Stimulated activated CD4-positive, alpha-beta T cell treated with anti-CD3 and anti-CD28 coated beads, TNF-alpha, amount 100 ng/mL, for 4 hours (primary cell): ENCODE measurements around the gene COA6.

Experiments used
- DNase-seq, 3 experiments: peaks; one replicate each; pipeline ENCODE4 v3.0.0-alpha.2; 2020; ENCODE audit warnings: low read depth in 3 of 3

COA6 gene, protein sequence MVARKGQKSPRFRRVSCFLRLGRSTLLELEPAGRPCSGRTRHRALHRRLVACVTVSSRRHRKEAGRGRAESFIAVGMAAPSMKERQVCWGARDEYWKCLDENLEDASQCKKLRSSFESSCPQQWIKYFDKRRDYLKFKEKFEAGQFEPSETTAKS

GRCh38 chr1:234373064-234373958, at the start of gene COA6:
Gene COA6 (plus strand): TSS chr1:234373456. CDS start chr1:234373467, 11 bp downstream.
- DNase-seq, result peak; percentile 80 to 81 (median 81)

GRCh38 chr1:234324821-234325220, 48.4 kb upstream of the COA6 start:
- DNase-seq, result no peak

GRCh38 chr1:234325878-234326496, 47.3 kb upstream of the COA6 start:
- DNase-seq, result peak in 1 of 3 experiments; percentile 19

DNA sequence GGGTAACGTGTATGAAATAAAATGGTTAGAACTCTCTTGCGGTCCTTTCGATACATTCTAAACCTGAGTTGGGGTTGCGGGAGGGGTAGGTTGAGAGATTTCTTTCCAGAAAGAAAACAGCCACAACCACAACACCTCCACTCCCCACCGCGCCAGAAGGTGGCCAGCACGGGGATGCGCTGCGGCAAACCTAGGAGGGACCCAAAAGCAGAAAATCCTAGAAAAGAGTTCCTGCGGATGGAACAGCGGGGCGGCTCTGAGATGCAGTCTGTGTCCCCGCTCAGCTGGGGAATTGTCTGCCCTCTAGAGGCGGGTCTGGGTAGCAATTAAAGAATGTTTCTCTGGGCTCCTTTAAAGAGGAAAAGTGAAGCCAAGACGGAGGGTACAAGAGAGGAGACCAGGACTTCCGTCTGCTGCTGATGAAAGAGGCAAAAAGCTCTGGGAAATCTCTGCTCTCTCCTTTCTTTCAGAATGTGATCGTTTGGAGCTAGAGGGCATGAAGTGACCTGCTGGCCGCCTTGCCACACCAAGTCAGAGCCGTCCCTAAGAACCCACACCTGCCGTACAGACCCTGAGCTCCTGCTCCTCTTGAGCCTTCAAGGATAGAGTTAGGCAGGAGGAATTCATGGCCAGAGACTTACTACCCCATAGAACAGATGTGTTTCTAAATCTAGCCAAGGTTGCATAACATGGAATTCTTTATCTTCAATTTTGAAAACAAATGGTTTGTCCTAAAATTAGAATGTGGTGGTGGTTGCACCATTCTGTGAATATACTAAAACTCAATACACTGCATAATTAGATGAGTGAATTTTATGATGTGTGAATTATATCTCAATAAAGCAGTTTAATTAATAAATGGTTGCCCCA, 46.5 kb upstream of the COA6 start:
- peak; percentile 40 to 60 (median 48) for DNase-seq

GRCh38 chr1:234327577-234328164, 45.6 kb upstream of the COA6 start:
- no peak for DNase-seq

- no peak for DNase-seq
These were observed 42.4 kb upstream of the COA6 start for GRCh38 chr1:234330843-234331215.

DNA sequence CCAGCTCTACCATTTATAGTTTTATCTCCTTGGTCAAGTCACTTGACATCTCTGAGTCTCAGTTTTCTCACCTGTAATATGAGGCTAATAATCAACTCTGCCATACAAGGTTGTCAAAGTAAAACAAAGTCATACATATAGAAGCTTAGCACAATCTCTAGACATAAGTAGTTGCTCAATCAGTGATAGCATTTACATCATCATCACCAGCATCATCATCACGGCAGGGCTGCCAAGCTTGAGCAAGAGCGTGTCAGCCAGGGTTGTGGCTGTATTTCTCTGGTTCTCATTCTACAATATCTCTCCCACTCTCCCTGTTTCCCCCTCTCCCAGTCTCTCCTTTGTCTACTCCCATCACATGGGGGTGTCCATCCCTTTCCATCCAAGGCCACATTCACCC, 41.7 kb upstream of the COA6 start:
- no peak for DNase-seq

- no peak for DNase-seq
These were observed 36.9 kb upstream of the COA6 start for GRCh38 chr1:234336359-234336758.

GRCh38 chr1:234337233-234337632, 36.0 kb upstream of the COA6 start:
- no peak for DNase-seq

DNA sequence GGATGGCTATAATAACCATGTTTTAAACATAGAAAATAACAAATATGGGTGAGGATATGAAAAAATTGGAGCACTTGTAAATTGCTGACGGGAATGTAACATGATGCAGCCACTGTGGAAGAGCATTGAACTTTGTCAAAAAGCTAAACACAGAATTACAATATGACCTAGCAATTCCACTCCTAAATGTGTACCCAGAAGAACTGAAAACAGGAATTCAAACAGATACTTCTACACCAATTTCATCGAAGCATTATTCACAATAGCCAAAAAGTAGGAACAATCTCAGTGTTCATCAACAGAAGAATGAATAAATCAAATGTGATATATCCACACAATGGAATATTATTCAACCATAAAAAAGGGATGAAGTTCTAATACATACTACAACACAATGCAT, 32.7 kb upstream of the COA6 start:
- no peak for DNase-seq

DNA sequence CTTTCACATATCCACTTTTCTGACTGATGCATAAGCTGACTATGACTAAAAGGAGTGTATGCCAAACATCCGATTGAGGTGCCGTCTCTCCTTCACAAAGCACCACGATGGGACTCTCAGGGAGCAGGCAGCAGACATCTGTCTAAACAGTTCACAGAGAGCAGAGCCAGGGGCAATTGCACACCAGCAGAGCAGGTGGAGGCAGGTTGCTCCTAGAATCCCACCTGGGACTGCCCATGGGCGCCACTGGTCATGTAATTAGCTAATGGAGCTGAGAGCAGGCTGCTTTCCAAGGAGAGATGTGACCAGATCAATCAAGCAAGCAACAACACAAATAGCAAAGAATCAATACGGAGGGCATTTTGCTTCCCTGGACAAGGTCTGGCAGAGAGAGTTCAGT, 30.5 kb upstream of the COA6 start:
- no peak for DNase-seq

GRCh38 chr1:234345237-234345636, 28.0 kb upstream of the COA6 start:
- no peak for DNase-seq

DNA sequence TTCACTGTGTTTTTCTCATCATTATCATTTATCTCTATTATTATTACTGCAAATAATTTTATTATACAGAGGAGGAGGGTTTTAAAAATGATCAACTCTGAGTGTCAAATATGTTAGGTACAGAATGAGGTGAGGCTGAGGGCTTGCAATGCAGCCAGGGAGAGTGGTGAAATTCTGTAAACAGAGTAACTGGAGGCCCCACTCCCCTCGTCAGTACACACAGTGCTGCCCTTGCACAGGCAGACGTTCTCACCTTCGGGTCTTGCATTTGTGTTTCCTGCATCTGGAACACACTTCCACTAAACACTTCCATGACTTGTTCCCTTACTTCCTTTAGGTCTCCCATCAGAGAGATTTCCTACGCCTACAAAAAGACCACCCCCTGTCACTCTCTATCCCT, 24.3 kb upstream of the COA6 start:
- no peak for DNase-seq

GRCh38 chr1:234355782-234356510, 17.3 kb upstream of the COA6 start:
- DNase-seq, result no peak

DNA sequence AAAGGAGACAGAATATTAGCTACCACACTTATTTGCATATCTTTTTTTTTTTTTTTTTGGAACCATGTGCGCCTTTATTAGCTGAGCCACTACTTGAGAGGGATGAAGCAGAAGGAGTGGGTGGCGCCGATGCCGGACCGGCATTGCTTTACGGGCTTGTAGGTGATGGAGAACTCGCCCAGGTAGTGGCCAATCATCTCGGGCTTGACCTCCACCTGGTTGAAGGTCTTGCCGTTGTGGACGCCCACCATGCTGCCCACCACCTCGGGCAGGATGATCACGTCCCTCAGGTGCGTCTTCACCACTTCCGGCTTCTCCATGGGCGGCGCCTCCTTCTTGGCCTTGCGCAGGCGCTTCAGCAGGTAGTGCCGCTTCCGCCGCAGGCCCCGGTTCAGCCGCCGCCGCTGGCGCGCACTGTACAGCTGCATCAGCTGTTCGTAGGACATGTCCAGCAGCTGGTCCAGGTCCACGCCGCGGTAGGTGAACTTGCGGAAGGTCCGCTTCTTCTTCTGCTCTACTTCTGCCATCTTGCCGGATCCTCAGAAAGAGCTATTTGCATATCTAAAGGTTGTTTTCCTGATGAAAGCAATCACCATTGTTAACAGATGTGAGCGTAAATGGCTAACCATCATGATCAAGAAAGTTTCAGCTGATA, 16.5 kb upstream of the COA6 start:
- DNase-seq, result peak; percentile 21 to 34 (median 23)

DNA sequence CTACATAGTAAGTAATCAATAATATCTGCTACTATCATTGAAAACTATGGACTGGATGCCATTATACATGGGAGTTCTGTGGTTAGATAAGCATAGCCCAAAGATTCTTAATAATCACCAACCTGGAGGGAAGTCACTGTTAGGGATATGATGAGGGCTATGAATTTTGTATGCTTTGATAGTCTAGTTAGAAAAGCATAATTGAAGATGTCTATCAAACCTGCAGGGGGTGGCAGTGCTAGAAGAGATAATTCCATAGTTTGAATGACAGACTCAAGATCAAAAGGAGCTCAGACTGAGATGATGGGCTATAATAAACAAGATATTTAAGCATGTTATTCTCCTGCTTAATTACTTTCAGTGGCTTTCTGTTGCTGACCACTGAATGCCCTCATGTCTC, 15.4 kb upstream of the COA6 start:
- no peak for DNase-seq

GRCh38 chr1:234361102-234361603, 12.1 kb upstream of the COA6 start:
- no peak for DNase-seq

DNA sequence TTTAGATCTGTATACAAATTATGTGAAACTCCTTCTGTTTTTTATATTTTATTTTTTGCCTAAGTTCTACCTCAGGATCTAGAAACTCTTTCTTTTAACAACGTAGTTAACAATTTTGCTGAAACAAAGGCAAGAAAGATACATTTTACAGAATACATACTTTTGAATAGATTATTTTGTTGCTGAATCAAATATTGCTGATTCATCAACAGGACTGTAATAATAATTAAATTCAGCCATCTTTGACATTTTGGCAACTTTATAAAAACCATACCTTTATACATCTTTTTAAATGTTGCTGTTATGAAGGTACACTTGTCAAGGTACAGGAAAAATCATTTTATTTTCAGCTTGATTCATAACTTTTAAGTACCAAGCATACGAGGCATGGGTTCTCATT, 10.7 kb upstream of the COA6 start:
- no peak for DNase-seq

- DNase-seq, result peak in 1 of 3 experiments; percentile 23
These were observed 4.8 kb upstream of the COA6 start for GRCh38 chr1:234368320-234369032.
